ENCODE results near the gene CT45A10. TPM values are rescaled to one million over a fixed set of nuclear protein-coding genes. Genes with fewer than 3 reads are reported as not detected.
A peak's percentile ranks its signal among the peaks of the same experiment; 100 is the strongest.
"Not testable (repeated sequence)": the region's sequence is repeated elsewhere in the genome, so short reads cannot be mapped to it uniquely, and the experiment has no call there.

The CT45A10 gene, protein sequence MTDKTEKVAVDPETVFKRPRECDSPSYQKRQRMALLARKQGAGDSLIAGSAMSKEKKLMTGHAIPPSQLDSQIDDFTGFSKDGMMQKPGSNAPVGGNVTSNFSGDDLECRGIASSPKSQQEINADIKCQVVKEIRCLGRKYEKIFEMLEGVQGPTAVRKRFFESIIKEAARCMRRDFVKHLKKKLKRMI
- total RNA-seq, result not detected

DNA sequence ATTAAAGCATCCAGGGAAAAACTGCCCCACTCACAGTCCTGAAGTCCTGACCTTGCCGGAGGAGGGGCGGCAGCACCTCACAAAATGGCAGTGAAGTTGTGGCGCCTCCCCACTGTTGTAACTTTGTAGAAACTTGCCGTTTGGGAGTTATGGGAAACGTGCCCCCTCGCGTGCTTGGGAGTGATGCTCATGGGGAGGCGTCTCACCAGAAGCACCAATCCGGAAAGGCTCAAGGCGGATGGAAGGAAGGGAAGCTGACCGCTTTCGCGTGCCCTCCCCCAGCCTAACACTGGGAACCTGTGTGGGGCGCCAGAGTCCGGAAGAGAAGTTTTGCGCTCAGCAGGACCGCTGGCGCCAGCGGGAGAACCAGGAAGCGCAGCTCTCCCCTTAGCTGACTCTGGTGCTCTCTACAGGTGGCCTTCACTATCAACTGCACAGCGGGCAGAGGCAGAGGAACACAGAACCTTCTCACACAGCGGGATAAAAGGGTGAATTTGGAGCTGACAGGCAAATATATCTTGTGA, at the start of gene CT45A10, which contains the start of gene SAGE1:
Gene CT45A10 (minus strand): TSS at position 151 of the 524 bp plus-strand sequence. CDS start 8,100 bp downstream, outside the sequence.
Gene SAGE1 (plus strand): TSS at position 423 of the 524 bp plus-strand sequence. CDS start 2,527 bp downstream, outside the sequence.
- no peaks in the 10 kb centered on the region for H3K27me3 ChIP-seq
- no peaks in the 10 kb centered on the region for H3K36me3 ChIP-seq (replicated peaks in 1 of 2; ENCODE audit: insufficient read depth in 1 of 2, low read depth in 2 of 2)
- DNase-seq (no peak), ATAC-seq (no peak)
- no peaks in the 10 kb centered on the region for H3K4me1 ChIP-seq
- TF ChIP-seq, protein P1, sequence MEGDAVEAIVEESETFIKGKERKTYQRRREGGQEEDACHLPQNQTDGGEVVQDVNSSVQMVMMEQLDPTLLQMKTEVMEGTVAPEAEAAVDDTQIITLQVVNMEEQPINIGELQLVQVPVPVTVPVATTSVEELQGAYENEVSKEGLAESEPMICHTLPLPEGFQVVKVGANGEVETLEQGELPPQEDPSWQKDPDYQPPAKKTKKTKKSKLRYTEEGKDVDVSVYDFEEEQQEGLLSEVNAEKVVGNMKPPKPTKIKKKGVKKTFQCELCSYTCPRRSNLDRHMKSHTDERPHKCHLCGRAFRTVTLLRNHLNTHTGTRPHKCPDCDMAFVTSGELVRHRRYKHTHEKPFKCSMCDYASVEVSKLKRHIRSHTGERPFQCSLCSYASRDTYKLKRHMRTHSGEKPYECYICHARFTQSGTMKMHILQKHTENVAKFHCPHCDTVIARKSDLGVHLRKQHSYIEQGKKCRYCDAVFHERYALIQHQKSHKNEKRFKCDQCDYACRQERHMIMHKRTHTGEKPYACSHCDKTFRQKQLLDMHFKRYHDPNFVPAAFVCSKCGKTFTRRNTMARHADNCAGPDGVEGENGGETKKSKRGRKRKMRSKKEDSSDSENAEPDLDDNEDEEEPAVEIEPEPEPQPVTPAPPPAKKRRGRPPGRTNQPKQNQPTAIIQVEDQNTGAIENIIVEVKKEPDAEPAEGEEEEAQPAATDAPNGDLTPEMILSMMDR (IDR thresholded peaks at IDR 0.05), result no peak
- no peak for TF ChIP-seq POLR2A (IDR thresholded peaks at IDR 0.05)
- WGBS, 2 donors, result 82% methylated on average over 20 of the region's 22 CpGs; no CpG with 5 or more reads in 1 of the 2 donors
- H3K27ac ChIP-seq, result no peak within 1 kb of the TSS
- no peak within 1 kb of the TSS for H3K4me3 ChIP-seq
- H3K9me3 ChIP-seq, result no peaks in the 10 kb centered on the region
- intact Hi-C loops (cut with DNase I), result no loop called here

DNA sequence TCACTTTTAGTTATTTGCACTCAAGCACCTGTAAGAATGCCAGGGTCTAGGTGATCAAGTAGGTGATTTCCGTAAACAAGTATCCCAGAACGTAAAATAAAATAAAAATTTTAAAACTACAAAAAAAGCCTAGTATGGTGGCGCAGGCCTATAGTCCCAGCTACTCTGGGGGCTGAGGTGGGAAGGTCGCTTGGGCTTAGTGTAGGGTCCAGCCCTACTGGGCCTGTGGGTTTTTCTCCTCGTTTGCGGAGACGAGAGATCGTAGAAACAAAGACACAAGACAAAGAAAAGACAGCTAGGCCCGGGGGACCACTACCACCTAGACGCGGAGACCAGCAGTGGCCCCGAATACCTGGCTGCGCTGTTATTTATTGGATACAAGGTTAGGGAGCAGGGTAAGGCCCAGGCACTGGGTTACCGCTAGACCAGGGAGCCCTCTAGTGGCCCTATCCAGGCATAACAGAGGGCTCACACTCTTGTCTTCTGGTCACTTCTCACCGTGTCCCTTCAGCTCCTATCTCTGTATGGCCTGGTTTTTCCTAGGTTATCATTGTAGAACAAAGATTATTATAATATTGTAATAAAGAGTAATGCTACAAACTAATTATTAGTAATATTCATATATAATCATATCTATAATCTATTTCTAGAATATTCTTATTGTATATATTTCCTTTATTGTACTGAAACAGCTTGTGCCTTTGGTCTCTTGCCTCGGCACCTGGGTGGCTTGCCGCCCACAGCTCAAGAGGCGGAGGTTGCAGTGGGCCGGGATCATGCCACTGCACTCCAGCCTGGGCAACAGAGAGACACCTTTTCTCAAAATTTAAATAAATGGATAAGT, 38.6 kb upstream of the CT45A10 start:
- no peak for TF ChIP-seq POLR2A (IDR thresholded peaks at IDR 0.05)
- TF ChIP-seq, protein P1 (IDR thresholded peaks at IDR 0.05), result peak; percentile 42 to 65 (median 50)
- no peaks in the 10 kb centered on the region for H3K9me3 ChIP-seq
- no peak overlapping the region for H3K4me3 ChIP-seq
- no peaks in the 10 kb centered on the region for H3K36me3 ChIP-seq (replicated peaks in 1 of 2; ENCODE audit: insufficient read depth in 1 of 2, low read depth in 2 of 2)
- intact Hi-C loops (cut with DNase I), result no loop called here
- 36 to 61% methylated on average over 12 to 18 of the region's 19 CpGs for WGBS, 2 donors
- no peak overlapping the region for H3K27ac ChIP-seq
- H3K27me3 ChIP-seq, result no peaks in the 10 kb centered on the region
- DNase-seq (peak; percentile 41 to 77 (median 56)), ATAC-seq (peak; percentile 56)
- no peaks in the 10 kb centered on the region for H3K4me1 ChIP-seq

DNA sequence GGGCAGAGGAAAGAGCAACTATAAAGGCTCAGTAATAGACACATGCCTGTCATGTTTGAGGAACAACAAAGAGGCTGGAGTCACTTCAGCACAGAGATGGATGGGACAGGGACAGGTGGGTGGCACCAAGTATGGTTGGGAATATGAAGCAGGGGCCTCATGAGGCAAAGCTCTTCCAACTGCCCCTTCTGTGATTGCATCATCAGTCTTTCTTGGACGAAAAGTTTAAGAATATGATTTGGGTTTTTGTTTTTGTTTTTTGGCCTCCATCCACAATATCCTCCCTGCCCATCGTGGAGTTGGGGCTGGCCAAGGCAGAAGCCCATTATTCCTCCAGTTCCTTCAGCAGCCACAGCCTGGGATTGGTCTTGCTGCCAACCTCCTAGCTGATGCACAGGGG, 34.7 kb upstream of the CT45A10 start:
- intact Hi-C loops (cut with DNase I), result no loop called here
- TF ChIP-seq POLR2A (IDR thresholded peaks at IDR 0.05), result no peak
- TF ChIP-seq, protein P1 (IDR thresholded peaks at IDR 0.05), result no peak

DNA sequence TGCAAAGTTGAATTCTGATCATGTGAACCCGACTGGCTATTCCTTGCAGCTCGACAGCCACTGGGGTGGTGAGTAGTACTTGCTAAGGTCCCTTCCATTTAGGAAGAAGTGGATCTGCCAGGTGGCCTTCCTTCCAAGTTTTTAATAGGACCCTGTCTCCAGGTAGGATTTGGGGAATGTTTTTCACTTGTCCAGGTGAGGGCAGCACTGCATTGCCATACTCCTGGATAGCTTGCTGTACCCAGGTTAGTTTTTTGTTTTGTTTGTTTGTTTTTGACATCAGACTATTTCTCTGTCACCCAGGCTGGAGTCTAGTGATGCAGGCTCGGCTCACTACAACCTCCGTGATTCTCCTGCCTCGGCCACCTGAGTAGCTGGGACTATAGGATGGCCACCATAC, 30.1 kb upstream of the CT45A10 start:
- H3K4me1 ChIP-seq, result no peaks in the 10 kb centered on the region
- 46 to 71% methylated on average over 3 to 5 of the region's 5 CpGs for WGBS, 2 donors
- DNase-seq, result no peak
- H3K4me3 ChIP-seq, result no peak overlapping the region
- H3K36me3 ChIP-seq (replicated peaks in 1 of 2; ENCODE audit: insufficient read depth in 1 of 2, low read depth in 2 of 2), result no peaks in the 10 kb centered on the region
- intact Hi-C loops (cut with DNase I), result no loop called here
- TF ChIP-seq POLR2A (IDR thresholded peaks at IDR 0.05), result no peak
- TF ChIP-seq, protein P1 (IDR thresholded peaks at IDR 0.05), result peak in 2 of 7 experiments; percentile 12 to 21
- no peaks in the 10 kb centered on the region for H3K27me3 ChIP-seq
- no peaks in the 10 kb centered on the region for H3K9me3 ChIP-seq
- ATAC-seq, result no peak
- no peak overlapping the region for H3K27ac ChIP-seq

More for the DNA sequence above, 34.7 kb upstream of the CT45A10 start:
- Histone ChIP-seq H3K4me3 (no peak overlapping the region), H3K36me3 (replicated peaks in 1 of 2; ENCODE audit: insufficient read depth in 1 of 2, low read depth in 2 of 2) (no peaks in the 10 kb centered on the region), H3K9me3 (no peaks in the 10 kb centered on the region), H3K4me1 (no peaks in the 10 kb centered on the region), H3K27ac (no peak overlapping the region), H3K27me3 (no peaks in the 10 kb centered on the region)
- 38 to 56% methylated on average over 2 of the region's 2 CpGs for WGBS, 2 donors
- ATAC-seq (no peak), DNase-seq (no peak)

DNA sequence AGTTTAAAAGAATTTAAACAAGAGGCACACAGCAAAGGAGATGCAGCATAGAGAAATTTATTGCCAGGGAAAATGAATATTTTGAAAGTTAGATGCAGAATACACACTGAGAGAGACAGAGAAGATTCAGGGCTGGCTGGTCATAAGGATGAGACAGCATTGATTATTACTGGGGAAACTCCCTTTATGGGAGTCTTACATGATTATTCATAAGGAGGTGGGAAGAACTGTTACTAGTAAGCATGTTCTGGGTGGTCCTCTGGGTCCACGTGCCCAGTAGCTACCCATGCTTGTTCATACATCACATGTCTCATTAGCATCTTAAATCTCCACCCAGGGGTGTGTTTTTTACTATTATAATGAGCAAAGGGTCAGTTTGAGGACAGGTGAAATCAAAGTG, 27.3 kb upstream of the CT45A10 start:
- H3K36me3 ChIP-seq (replicated peaks in 1 of 2; ENCODE audit: insufficient read depth in 1 of 2, low read depth in 2 of 2); H3K4me1 ChIP-seq; H3K27ac ChIP-seq; H3K4me3 ChIP-seq; intact Hi-C loops (cut with DNase I); H3K27me3 ChIP-seq; H3K9me3 ChIP-seq; DNase-seq; ATAC-seq: not testable (repeated sequence)
- WGBS, 2 donors, result 17 to 22% methylated on average over 1 of the region's 1 CpG
